ENCODE data around the gene MAGED1.
"Not testable (repeated sequence)": the region's sequence is repeated elsewhere in the genome, so short reads cannot be mapped to it uniquely, and the experiment has no call there.

MAGED1 gene

GRCh38 chrX:51891821-51892551 is 1.4 kb upstream of the MAGED1 start:
- Histone ChIP-seq H3K9ac (peak overlapping the region in 9 of 11 experiments; percentile 8 to 82 (median 78); a peak in 17 of 22 replicates), H3K27me3 (no peaks in the 10 kb centered on the region), H3K36me3 (peaks cover 0 to 20% (median 13%) of the 10 kb centered on the region in 11 experiments; a peak in 17 of 22 replicates), H3K4me3 (peak overlapping the region in 7 of 10 experiments; percentile 70 to 76 (median 74); a peak in 13 of 20 replicates), H3K4me1 (peaks cover 19 to 56% (median 46%) of the 10 kb centered on the region in 10 experiments; a peak in 19 of 20 replicates), H3K27ac (peak overlapping the region in 9 of 11 experiments; percentile 3 to 91 (median 80); a peak in 18 of 22 replicates), H3K9me3 (replicated peaks in 1 of 11) (no peaks in the 10 kb centered on the region), H3K4me2 (peak overlapping the region; percentile 65 to 97 (median 85); a peak in 21 of 22 replicates), H4K20me1 (peaks cover 0 to 20% (median 8%) of the 10 kb centered on the region in 11 experiments; a peak in 8 of 22 replicates)
- peak in 3 of 11 experiments; percentile 31 to 41 (median 38); a peak in 1 of 22 replicates for TF ChIP-seq Cebpa-rat (IDR thresholded peaks at IDR 0.05)

- peaks cover 0 to 40% (median 20%) of the 10 kb centered on the region in 11 experiments; a peak in 12 of 22 replicates for H4K20me1 ChIP-seq
- H3K4me2 ChIP-seq, result peak overlapping the region; percentile 67 to 97 (median 81)
- peaks cover 19 to 64% (median 48%) of the 10 kb centered on the region in 10 experiments; a peak in 19 of 20 replicates for H3K4me1 ChIP-seq
- H3K4me3 ChIP-seq, result peak overlapping the region; percentile 62 to 76 (median 71)
- peak overlapping the region; percentile 16 to 91 (median 77); a peak in 21 of 22 replicates for H3K27ac ChIP-seq
- no peak for TF ChIP-seq Cebpa-rat (IDR thresholded peaks at IDR 0.05)
- H3K9ac ChIP-seq, result peak overlapping the region; percentile 75 to 86 (median 81)
- peaks cover 10 to 41% (median 34%) of the 10 kb centered on the region in 11 experiments for H3K36me3 ChIP-seq
- no peaks in the 10 kb centered on the region for H3K9me3 ChIP-seq (replicated peaks in 1 of 11)
- peaks cover 0 to 4% (median 0%) of the 10 kb centered on the region in 11 experiments; a peak in 4 of 22 replicates for H3K27me3 ChIP-seq
Measured at GRCh38 chrX:51893931-51894696, 691 bp downstream of the MAGED1 start.

- peaks cover 19 to 60% (median 48%) of the 10 kb centered on the region in 10 experiments; a peak in 19 of 20 replicates for H3K4me1 ChIP-seq
- H3K4me2 ChIP-seq, result peak overlapping the region; percentile 67 to 97 (median 81)
- peaks cover 0 to 47% (median 20%) of the 10 kb centered on the region in 11 experiments; a peak in 13 of 22 replicates for H4K20me1 ChIP-seq
- TF ChIP-seq Cebpa-rat (IDR thresholded peaks at IDR 0.05), result no peak
- peak overlapping the region; percentile 75 to 86 (median 81) for H3K9ac ChIP-seq
- peak overlapping the region in 10 of 11 experiments; percentile 42 to 91 (median 77); a peak in 19 of 22 replicates for H3K27ac ChIP-seq
- H3K36me3 ChIP-seq, result peaks cover 17 to 48% (median 41%) of the 10 kb centered on the region in 11 experiments
- H3K4me3 ChIP-seq, result peak overlapping the region; percentile 62 to 76 (median 71)
- peaks cover 0 to 4% (median 0%) of the 10 kb centered on the region in 11 experiments; a peak in 4 of 22 replicates for H3K27me3 ChIP-seq
- no peaks in the 10 kb centered on the region for H3K9me3 ChIP-seq (replicated peaks in 1 of 11)
Measured at GRCh38 chrX:51894697-51895336, 1.4 kb downstream of the MAGED1 start.

- Histone ChIP-seq H3K4me3 (peak overlapping the region in 1 of 10 experiments; percentile 75; a peak in 1 of 20 replicates), H3K4me2 (peak overlapping the region in 7 of 11 experiments; percentile 79 to 97 (median 86); a peak in 14 of 22 replicates), H3K9me3 (replicated peaks in 1 of 11) (no peaks in the 10 kb centered on the region), H3K36me3 (peaks cover 32 to 66% (median 58%) of the 10 kb centered on the region in 11 experiments), H3K27ac (peak overlapping the region in 1 of 11 experiments; percentile 21; a peak in 2 of 22 replicates), H3K4me1 (peaks cover 19 to 45% (median 37%) of the 10 kb centered on the region in 10 experiments; a peak in 19 of 20 replicates), H3K27me3 (peaks cover 0 to 11% (median 3%) of the 10 kb centered on the region in 11 experiments; a peak in 8 of 22 replicates), H3K9ac (peak overlapping the region in 2 of 11 experiments; percentile 84 to 86; a peak in 2 of 22 replicates), H4K20me1 (peaks cover 0 to 64% (median 26%) of the 10 kb centered on the region in 11 experiments; a peak in 13 of 22 replicates)
- no peak for TF ChIP-seq Cebpa-rat (IDR thresholded peaks at IDR 0.05)
Measured at GRCh38 chrX:51896626-51897025, 3.2 kb downstream of the MAGED1 start.

GRCh38 chrX:51899741-51900140 is 6.3 kb downstream of the MAGED1 start:
- Histone ChIP-seq H3K36me3 (peaks cover 34 to 85% (median 76%) of the 10 kb centered on the region in 11 experiments), H3K27me3 (peaks cover 0 to 37% (median 20%) of the 10 kb centered on the region in 11 experiments; a peak in 17 of 22 replicates), H3K27ac (no peak overlapping the region), H4K20me1 (peaks cover 0 to 78% (median 34%) of the 10 kb centered on the region in 11 experiments; a peak in 13 of 22 replicates), H3K9ac (no peak overlapping the region), H3K4me3 (no peak overlapping the region), H3K9me3 (replicated peaks in 1 of 11) (no peaks in the 10 kb centered on the region), H3K4me1 (peaks cover 6 to 31% (median 19%) of the 10 kb centered on the region in 10 experiments; a peak in 17 of 20 replicates), H3K4me2 (no peak overlapping the region)
- TF ChIP-seq Cebpa-rat (IDR thresholded peaks at IDR 0.05), result no peak

GRCh38 chrX:51902510-51903050 is 9.2 kb downstream of the MAGED1 start:
- Histone ChIP-seq H4K20me1 (peaks cover 0 to 57% (median 22%) of the 10 kb centered on the region in 11 experiments; a peak in 13 of 22 replicates), H3K27ac (no peak overlapping the region)

GRCh38 chrX:51905152-51905551 is 11.7 kb downstream of the MAGED1 start:
- Histone ChIP-seq H3K27me3 (peaks cover 15 to 65% (median 46%) of the 10 kb centered on the region in 11 experiments; a peak in 21 of 22 replicates), H4K20me1 (peaks cover 0 to 36% (median 13%) of the 10 kb centered on the region in 11 experiments; a peak in 9 of 22 replicates), H3K36me3 (peaks cover 8 to 34% (median 29%) of the 10 kb centered on the region in 11 experiments)
- not testable (repeated sequence) for H3K27ac ChIP-seq; H3K4me1 ChIP-seq; H3K9me3 ChIP-seq (replicated peaks in 1 of 11); H3K4me3 ChIP-seq; H3K4me2 ChIP-seq; H3K9ac ChIP-seq

More at GRCh38 chrX:51902510-51903050, 9.2 kb downstream of the MAGED1 start:
- H3K4me2 ChIP-seq, result no peak overlapping the region
- TF ChIP-seq Cebpa-rat (IDR thresholded peaks at IDR 0.05), result no peak
- peaks cover 0 to 7% (median 0%) of the 10 kb centered on the region in 11 experiments; a peak in 1 of 22 replicates for H3K9me3 ChIP-seq (replicated peaks in 1 of 11)
- peaks cover 12 to 54% (median 36%) of the 10 kb centered on the region in 11 experiments; a peak in 21 of 22 replicates for H3K27me3 ChIP-seq
- peaks cover 30 to 60% (median 54%) of the 10 kb centered on the region in 11 experiments for H3K36me3 ChIP-seq
- H3K9ac ChIP-seq, result no peak overlapping the region
- peaks cover 0 to 6% (median 0%) of the 10 kb centered on the region in 10 experiments; a peak in 2 of 20 replicates for H3K4me1 ChIP-seq
- no peak overlapping the region for H3K4me3 ChIP-seq
